ENCODE data around the gene MPDZ.

DNA sequence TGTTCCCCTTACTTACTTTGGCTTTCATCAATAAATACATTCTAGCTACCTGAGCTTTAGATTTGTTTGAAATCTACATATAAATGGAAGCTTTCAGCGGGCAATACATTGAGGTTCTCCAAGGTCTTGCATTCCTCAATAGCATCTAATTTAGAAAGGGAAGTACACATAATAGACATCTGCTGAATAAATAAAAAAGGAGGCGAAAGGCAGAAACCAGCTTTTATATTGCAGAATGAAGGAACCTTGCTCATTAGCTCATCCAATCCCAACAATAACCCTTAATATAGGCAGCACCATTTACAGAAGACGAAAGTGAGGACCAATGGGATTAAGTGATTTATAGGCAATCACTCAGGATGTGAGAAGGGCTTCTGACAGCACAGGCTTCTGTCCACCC, 147.5 kb downstream of the MPDZ start:
- TF ChIP-seq, protein P1, sequence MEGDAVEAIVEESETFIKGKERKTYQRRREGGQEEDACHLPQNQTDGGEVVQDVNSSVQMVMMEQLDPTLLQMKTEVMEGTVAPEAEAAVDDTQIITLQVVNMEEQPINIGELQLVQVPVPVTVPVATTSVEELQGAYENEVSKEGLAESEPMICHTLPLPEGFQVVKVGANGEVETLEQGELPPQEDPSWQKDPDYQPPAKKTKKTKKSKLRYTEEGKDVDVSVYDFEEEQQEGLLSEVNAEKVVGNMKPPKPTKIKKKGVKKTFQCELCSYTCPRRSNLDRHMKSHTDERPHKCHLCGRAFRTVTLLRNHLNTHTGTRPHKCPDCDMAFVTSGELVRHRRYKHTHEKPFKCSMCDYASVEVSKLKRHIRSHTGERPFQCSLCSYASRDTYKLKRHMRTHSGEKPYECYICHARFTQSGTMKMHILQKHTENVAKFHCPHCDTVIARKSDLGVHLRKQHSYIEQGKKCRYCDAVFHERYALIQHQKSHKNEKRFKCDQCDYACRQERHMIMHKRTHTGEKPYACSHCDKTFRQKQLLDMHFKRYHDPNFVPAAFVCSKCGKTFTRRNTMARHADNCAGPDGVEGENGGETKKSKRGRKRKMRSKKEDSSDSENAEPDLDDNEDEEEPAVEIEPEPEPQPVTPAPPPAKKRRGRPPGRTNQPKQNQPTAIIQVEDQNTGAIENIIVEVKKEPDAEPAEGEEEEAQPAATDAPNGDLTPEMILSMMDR (IDR thresholded peaks at IDR 0.05) = no peak
- TF ChIP-seq POLR2A (IDR thresholded peaks at IDR 0.05) = no peak
